NCI-H2081 treated with DMSO at 0.1 percent for 48 hours (cell line): ENCODE results near the gene RHD.
"Not testable (repeated sequence)": the region's sequence is repeated elsewhere in the genome, so short reads cannot be mapped to it uniquely, and the experiment has no call there.

Experiments
- DNase-seq: peaks from one replicate; lab custom pipeline; 2025; lab: John Stamatoyannopoulos, UW

Gene RHD

DNA sequence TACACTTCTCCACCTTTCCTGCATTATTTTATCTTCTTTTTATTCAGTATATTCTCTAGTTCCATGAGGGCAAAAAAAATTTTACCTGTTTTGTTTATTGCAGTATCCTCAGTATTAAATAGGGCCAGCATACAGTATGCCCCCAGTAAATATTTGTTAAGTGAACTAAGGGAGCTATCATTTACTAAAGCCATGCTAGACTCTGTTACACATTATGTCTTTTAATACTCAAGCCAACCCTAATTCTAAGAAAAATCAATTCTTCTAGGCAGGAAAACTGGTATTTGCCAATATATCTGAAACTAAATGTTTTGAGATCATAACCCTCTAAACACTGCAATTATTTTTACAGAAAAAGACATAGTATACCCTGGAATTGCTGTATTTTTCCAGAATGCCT, 84.1 kb downstream of the RHD start:
- DNase-seq, result no peak

DNA sequence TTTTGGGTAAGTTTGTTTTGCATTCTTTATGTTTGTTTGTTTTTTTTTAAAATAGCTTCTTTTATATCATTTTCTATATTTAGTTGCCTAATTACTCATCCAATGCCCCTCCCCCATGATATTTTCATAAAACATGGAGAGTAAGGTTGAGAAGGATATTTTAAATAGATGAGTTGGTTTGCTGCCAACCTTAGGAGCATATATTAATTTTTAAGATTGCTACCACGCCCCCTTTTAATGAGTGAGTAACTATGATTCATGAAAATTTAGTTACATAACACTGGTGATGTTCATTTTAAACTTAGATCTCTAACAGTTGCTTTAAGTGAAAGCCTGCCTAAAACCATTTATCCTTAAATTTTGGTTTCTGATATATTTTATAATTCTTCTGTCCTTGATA, 84.5 kb downstream of the RHD start:
- no peak for DNase-seq

DNA sequence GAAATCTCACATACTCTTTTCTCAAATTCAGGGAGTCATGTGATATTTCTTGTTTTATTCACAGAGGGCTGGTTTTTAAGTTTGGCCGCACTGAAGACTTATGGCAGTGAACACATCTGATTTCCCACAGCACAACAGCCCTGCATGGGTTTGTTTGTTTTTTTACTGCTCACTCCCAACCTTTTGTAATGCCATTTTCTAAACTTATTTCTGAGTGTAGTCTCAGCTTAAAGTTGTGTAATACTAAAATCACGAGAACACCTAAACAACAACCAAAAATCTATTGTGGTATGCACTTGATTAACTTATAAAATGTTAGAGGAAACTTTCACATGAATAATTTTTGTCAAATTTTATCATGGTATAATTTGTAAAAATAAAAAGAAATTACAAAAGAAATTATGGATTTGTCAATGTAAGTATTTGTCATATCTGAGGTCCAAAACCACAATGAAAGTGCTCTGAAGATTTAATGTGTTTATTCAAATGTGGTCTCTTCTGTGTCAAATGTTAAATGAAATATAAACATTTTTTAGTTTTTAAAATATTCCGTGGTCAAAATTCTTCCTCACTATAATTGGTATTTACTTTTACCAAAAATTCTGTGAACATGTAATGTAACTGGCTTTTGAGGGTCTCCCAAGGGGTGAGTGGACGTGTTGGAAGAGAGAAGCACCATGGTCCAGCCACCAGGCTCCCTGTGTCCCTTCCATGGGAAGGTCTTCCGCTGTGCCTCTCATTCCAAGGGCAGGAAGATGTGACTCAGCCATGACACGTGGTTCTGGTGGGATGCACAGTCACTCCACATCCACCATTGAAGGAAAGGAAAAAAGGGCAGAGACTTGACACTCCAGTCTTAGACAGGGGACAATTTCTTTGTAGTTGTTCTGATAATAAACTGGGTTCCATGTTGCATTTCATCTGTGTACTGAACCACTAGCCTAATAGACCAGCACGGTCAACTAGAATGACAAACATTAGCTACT, 88.6 kb downstream of the RHD start:
- no peak for DNase-seq

DNA sequence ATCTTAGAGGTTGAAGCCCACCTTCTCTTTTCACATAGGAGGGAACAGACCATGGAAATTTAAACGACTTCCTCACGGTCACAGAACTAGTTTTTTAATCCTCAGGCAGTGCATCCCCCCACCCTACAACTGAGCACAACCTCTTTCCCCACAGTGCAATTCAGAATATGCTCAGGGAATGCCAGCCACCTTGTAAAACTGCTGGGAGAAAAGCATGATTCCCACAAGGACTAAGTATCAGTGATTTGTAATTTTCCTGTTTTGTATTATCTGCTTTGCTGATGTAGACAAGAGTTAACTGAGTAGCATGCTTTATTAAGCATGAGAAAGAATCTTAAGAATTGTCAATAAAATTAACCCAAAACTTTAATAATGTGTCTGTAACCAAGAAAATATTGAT, 89.6 kb downstream of the RHD start:
- no peak for DNase-seq

DNA sequence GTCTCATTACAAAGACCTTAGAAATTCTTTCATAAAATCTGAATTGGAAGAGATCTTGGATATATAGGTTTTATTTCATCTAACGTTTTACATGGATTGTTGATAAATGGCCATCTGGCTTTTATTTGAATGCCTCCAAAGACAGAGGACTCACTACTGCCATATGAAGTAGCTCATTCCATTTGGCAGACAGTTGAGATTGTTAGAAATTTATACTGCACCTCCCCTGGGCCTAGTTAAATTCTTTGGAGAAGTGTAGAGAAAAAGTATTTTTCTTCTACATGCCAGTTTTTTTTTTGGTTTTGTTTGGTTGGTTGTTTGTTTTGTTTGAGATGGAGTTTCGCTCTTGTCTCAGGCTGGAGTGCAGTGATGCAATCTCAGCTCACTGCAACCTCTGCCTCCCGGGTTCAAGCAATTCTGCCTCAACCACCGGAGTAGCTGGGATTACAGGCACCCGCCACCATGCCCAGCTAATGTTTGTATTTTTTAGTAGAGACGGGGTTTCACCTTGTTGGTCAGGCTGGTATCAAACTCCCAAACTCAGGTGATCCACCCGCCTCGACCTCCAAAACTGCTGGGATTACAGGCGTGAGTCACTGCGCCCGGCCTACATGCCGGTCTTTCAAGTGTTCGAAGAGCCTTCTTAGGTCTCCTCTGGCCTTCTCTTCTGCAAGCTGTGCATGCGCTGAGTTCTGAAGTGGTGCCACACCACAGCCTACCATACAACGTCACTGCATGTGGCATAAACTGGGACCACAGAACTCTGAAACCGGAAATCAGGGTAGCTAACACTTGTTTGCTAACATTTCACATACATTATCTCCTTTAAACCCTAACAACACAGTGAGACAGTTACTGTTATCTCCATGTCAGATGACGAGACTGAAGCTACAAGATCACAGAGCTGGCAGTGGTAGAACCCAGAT, 90.6 kb downstream of the RHD start:
- not testable (repeated sequence) for DNase-seq

DNA sequence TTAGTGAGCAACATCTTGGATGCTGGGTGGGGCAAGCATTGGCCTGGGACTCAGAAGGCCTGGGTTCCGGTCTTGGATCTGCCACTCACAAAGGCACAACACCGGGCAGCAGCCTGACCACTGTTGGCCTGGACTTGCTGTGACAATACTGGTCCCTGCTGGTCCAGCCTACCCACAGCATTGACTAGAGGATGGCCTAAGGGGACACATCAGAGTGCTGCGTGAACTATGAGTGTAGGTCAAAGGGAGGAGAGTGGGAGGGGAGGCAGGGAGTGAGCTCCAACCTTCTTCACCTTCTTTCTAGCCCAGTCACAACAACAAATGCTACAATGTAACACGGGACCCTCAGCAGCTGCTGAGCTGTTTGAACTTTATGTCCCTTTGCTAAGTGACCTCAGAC, 96.9 kb downstream of the RHD start:
- no peak for DNase-seq

DNA sequence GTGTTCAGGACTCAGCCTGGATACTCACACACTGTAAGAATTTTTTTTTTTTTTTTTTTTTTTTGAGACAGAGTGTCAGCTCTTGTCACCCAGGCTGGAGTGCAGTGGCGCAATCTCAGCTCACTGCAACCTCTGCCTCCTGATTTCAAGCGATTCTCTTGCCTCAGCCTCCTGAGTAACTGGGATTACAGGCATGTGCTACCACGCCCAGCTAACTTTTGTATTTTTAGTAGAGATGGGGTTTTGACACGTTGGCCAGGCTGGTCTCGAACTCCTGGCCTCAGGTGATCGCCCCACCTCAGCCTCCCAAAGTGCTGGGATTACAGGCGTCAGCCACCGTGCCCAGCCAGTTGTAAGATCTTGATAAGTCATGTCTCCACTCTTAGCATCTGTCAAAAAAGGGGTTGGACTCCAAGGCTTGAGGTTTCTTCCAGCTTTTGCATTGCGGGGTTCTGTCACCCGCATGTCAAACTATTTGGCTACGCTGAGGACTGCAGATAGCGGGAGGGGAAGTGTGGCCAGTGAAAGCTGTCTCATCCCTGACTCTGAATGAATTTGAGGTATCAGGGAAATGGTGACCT, 97.5 kb downstream of the RHD start:
- DNase-seq, result not testable (repeated sequence)

DNA sequence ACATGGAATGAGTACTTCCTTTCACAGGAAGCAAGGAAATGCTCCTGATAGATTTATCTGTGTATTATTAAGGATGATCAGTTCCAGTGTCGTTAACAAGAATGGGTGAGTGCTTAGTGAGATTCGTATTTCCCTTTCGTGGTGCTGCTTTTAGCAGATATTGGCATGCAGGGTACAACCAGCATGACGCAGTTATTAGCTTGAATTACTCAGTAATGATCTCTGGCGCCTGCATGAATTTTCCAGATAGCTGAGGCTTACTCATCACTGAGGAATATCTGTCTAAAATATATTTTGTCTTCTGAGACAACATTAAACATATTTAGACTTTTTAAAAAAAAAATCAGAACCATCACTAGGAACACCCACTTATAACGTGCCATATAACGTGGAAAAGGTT, 99.4 kb downstream of the RHD start:
- not testable (repeated sequence) for DNase-seq

DNA sequence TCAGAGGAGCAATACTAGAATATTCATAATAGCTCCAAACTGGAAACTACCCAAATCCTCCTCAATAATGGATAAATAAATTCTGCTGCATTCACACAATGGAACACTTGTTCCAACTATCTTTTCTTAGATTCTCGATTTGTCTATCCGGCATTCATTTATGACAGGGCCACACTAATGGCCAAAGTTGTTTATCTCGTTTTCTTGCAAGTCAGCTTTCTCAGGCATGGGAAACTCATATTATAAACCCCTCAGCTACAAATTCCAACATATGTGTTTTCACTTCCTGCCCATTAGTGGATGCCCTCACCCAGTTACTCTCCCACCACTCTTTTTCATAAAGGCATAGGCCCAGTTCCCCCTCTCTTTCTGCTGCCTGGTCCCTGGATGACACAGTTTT, 106.1 kb downstream of the RHD start:
- DNase-seq, result not testable (repeated sequence)
